GM13976 (cell line): ENCODE measurements around the gene LEPROT.

ENCODE experiments used
- DNase-seq: peaks from one replicate; pipeline ENCODE4 v3.0.0; 2012; ENCODE audit warnings: low spot score
- in situ Hi-C: fragments of 300-500 bp; cut with MboI; formaldehyde crosslinking; loops from one replicate; pipeline ENCODE4 v1.12.0; 2022; ENCODE audit warnings: low sequenced_read_pairs, mixed read lengths, inconsistent platforms; ENCODE audit not compliant: unreplicated experiment
- TF ChIP-seq, protein P1 (sequence below): IDR thresholded peaks from 2 replicates; pipeline ENCODE4 v1.5.1; 2012; ENCODE audit warnings: borderline replicate concordance, mild to moderate bottlenecking; ENCODE audit not compliant: insufficient read depth; ENCODE audit errors: extremely low read depth, missing control alignments, control extremely low read depth

Gene LEPROT

GRCh38 chr1:65417729-65418128 is 2.7 kb upstream of the LEPROT start:
- TF ChIP-seq, protein P1, sequence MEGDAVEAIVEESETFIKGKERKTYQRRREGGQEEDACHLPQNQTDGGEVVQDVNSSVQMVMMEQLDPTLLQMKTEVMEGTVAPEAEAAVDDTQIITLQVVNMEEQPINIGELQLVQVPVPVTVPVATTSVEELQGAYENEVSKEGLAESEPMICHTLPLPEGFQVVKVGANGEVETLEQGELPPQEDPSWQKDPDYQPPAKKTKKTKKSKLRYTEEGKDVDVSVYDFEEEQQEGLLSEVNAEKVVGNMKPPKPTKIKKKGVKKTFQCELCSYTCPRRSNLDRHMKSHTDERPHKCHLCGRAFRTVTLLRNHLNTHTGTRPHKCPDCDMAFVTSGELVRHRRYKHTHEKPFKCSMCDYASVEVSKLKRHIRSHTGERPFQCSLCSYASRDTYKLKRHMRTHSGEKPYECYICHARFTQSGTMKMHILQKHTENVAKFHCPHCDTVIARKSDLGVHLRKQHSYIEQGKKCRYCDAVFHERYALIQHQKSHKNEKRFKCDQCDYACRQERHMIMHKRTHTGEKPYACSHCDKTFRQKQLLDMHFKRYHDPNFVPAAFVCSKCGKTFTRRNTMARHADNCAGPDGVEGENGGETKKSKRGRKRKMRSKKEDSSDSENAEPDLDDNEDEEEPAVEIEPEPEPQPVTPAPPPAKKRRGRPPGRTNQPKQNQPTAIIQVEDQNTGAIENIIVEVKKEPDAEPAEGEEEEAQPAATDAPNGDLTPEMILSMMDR, result no peak
- in situ Hi-C loops, result loop anchor here (25.0 kb wide), 1 partner anchor 820 kb away; no protein-coding TSS in a partner anchor
- DNase-seq, result no peak

DNA sequence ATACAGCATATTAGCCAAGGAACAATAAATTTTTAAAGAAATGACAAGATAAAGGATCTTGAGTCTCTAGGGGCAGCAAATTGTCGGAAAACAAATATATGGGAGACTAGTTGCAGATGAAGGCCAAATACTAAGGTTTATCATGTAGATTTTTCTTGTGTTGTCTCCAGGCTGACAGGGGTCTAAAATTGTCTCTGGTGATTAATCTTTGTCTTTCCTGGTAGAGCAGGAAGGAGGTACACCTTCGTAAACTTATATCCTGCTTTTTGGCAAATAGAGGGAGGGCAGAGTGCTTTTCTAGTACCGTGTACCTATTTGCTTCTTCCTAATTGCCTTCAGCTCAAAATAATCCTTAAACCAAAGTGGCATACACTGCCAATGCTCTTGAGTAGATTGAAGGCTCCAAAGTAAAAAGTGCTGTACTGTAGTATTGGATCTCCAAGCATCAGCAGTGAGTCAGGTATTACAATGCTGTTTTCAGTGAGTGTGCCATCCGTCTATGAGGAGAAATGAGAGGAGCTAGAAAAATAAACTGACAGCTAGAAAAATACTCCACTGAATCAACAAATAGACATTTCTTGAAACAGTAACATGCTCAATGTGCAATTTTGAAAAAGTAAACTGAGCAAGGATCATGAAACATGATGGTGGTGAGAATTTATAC is 1.8 kb upstream of the LEPROT start:
- in situ Hi-C loops, result loop anchor here (25.0 kb wide), 1 partner anchor 819 kb away; no protein-coding TSS in a partner anchor
- DNase-seq, result no peak
- TF ChIP-seq, protein P1, result no peak

GRCh38 chr1:65419681-65420589 is 533 bp upstream of the LEPROT start:
- peak; percentile 99 for DNase-seq
- TF ChIP-seq, protein P1, result no peak
- in situ Hi-C loops, result loop anchor here (25.0 kb wide), 1 partner anchor 817 kb away; no protein-coding TSS in a partner anchor

DNA sequence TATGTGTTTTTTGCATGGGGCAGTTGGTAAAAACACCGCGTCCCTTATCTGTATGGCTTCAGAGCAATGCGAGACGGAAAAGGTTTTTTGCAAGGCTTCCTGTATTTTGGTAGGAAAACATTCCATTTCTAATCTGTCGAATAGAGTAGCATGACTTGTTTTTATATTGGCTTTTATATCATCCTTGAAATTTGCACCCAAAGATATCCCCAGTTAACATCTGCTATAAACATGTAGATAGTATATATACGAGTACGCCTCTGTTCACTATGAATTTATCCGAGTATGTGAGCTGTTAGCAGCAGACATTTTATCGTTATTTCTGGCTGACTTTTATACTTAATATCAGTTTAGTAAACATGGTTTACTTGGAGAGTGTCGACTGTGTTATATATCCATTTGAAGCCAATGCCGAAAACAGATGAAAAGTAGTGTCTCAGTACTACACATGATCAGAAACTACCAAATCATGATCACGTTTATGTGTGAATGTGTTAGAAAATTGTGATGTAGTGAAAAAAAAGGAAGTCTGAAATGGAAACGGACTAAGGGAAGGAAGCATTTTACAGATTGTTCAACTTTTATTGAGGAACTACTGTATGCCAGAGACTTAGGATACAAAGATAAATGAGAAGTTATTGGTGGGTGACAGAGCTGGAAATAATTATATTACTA is 1.0 kb downstream of the LEPROT start:
- TF ChIP-seq, protein P1, result no peak
- in situ Hi-C loops, result loop anchor here (25.0 kb wide), 1 partner anchor 816 kb away; no protein-coding TSS in a partner anchor
- DNase-seq, result no peak

DNA sequence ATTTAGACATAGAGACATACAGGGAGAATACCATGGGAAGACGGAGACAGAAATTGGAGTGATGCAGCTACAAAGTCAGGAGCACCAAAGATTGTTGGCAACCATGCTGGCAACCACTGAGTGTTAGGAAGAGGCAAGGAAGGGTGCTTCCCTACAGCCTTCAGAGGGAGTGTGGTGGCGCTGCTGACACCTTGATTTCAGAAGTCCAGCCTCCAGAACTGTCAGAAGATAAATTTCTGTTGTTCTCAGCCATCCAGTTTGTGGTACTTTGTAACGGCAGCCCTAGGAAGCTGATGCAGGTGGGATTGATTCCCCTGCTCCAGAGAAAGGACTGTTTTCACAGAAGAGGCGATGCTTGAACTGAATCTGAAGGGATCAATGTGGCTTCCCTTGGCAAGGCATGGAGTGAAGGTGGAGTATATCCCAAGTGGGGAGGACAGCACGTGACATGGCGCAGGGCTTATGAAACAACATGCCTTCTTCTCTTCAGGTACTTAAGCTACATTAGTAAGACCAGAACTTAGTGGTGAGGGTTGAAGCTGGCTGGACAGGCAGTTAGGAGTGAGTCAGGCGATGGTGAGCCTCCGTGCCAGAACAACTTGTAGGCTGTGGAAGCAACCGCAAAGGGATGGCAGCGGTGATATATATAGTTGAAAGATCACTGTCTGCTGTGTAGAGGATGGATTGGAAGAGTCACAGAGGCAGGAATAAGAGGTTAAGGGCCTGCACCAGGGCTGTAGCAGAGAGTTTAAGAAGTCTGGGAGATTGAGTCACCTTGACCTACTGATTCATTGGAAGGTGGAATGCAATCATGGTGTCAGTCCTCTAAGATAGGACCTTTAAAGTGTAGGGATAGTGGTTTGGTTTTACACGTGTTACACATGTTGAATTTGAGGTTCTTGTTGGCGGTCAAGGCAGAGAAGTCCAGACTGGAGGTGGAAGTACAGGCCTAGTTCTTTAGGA is 2.1 kb downstream of the LEPROT start:
- in situ Hi-C loops, result loop anchor here (25.0 kb wide), 1 partner anchor 815 kb away; no protein-coding TSS in a partner anchor
- no peak for DNase-seq
- TF ChIP-seq, protein P1, result no peak
